Measurements from ENCODE around the gene ZNF207.
A peak's percentile ranks its signal among the peaks of the same experiment; 100 is the strongest.
"Not testable (repeated sequence)": the region's sequence is repeated elsewhere in the genome, so short reads cannot be mapped to it uniquely, and the experiment has no call there.

ZNF207 gene

GRCh38 chr17:32349854-32350665 is at the start of gene ZNF207:
Gene ZNF207, plus strand, starts transcription at chr17:32350157. Its CDS starts 129 bp downstream, at chr17:32350286.
- peak; percentile 73 for DNase-seq (ENCODE audit: low read depth)

- no peak for DNase-seq (ENCODE audit: low read depth)
Observed at GRCh38 chr17:32302037-32302436, 47.9 kb upstream of the ZNF207 start.

- DNase-seq (ENCODE audit: low read depth) = no peak
Observed at GRCh38 chr17:32302860-32303649, 46.9 kb upstream of the ZNF207 start.

GRCh38 chr17:32303781-32304288 is 46.1 kb upstream of the ZNF207 start:
- no peak for DNase-seq (ENCODE audit: low read depth)

- DNase-seq (ENCODE audit: low read depth) = no peak
Observed at GRCh38 chr17:32305049-32305448, 44.9 kb upstream of the ZNF207 start.

- no peak for DNase-seq (ENCODE audit: low read depth)
Observed at GRCh38 chr17:32307658-32308057, 42.3 kb upstream of the ZNF207 start.

GRCh38 chr17:32311028-32311536 is 38.9 kb upstream of the ZNF207 start:
- DNase-seq (ENCODE audit: low read depth) = no peak

GRCh38 chr17:32314636-32315035 is 35.3 kb upstream of the ZNF207 start:
- DNase-seq (ENCODE audit: low read depth) = no peak

GRCh38 chr17:32315171-32315570 is 34.8 kb upstream of the ZNF207 start:
- no peak for DNase-seq (ENCODE audit: low read depth)

- DNase-seq (ENCODE audit: low read depth) = not testable (repeated sequence)
Observed at GRCh38 chr17:32316653-32317052, 33.3 kb upstream of the ZNF207 start.

GRCh38 chr17:32317353-32317752 is 32.6 kb upstream of the ZNF207 start:
- no peak for DNase-seq (ENCODE audit: low read depth)

- DNase-seq (ENCODE audit: low read depth) = no peak
Observed at GRCh38 chr17:32318071-32318470, 31.9 kb upstream of the ZNF207 start.

GRCh38 chr17:32319548-32319905 is 30.4 kb upstream of the ZNF207 start:
- DNase-seq (ENCODE audit: low read depth) = peak; percentile 58

- DNase-seq (ENCODE audit: low read depth) = not testable (repeated sequence)
Observed at GRCh38 chr17:32320080-32320479, 29.9 kb upstream of the ZNF207 start.

- DNase-seq (ENCODE audit: low read depth) = no peak
Observed at GRCh38 chr17:32320847-32321246, 29.1 kb upstream of the ZNF207 start.

GRCh38 chr17:32323046-32323445 is 26.9 kb upstream of the ZNF207 start:
- no peak for DNase-seq (ENCODE audit: low read depth)

GRCh38 chr17:32323811-32324491 is 26.0 kb upstream of the ZNF207 start:
- DNase-seq (ENCODE audit: low read depth) = no peak

GRCh38 chr17:32327911-32328310 is 22.0 kb upstream of the ZNF207 start:
- DNase-seq (ENCODE audit: low read depth) = no peak

- no peak for DNase-seq (ENCODE audit: low read depth)
Observed at GRCh38 chr17:32330147-32330546, 19.8 kb upstream of the ZNF207 start.

- DNase-seq (ENCODE audit: low read depth) = no peak
Observed at GRCh38 chr17:32331243-32332040, 18.5 kb upstream of the ZNF207 start.

- no peak for DNase-seq (ENCODE audit: low read depth)
Observed at GRCh38 chr17:32333187-32333586, 16.8 kb upstream of the ZNF207 start.
